Measurements from ENCODE around the gene XRN1.
"Not testable (repeated sequence)": the region's sequence is repeated elsewhere in the genome, so short reads cannot be mapped to it uniquely, and the experiment has no call there.

XRN1 gene

DNA sequence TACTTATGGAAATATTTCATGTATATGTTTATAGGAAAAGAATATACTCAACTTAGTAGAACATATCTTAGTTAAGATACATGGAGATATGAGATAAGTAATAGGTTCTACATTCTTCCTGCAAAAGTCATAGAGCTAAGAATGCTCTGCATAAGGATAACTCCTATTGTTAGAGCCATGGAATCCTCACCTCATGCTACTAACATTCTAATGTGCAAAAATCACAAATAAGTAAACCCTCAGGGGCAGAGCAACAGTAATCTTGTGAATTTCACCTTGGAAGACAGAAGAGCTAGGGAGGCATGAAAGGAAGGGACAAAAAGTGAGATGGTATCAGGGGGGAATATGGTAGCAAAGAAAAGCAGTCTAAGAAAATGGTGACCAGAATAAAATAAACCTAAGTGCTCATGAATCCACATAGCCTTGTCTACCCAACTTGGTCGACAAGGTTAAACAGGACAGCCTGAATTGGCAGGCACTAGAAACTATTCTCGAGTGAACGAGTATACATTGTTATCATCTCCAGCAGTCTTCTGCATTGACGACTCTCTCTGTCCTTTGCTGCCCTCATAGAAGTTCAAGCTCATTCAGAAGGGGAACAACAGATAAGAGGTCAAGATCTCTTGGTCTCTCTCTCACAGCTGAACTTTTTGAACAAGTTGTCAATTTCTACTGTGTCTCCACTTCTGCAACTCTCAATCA lies 52.8 kb downstream of the XRN1 start:
- no peak overlapping the region for H3K4me3 ChIP-seq (ENCODE audit: low read length)
- no peak for TF ChIP-seq ZNF274 (IDR thresholded peaks at IDR 0.05; ENCODE audit: low read depth, low read length)

DNA sequence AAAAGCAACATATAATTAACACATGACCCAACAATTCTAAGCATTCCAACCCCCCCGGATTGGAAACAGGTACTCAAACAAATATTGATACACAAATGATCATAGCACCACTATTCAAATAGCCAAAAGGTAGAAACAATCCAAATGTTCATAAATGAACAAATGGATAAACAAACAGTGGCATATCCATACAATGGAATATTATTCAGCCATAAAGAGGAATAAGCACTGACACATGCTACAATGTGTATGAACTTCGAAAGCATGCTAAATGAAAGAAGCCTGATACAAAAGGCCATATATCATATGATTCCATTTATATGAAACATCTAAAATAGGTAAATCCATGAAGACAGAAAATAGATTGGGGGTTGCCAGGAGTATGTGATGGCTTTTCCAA lies 62.8 kb downstream of the XRN1 start:
- no peak for TF ChIP-seq ZNF274 (IDR thresholded peaks at IDR 0.05; ENCODE audit: low read depth, low read length)
- no peak overlapping the region for H3K4me3 ChIP-seq (ENCODE audit: low read length)

DNA sequence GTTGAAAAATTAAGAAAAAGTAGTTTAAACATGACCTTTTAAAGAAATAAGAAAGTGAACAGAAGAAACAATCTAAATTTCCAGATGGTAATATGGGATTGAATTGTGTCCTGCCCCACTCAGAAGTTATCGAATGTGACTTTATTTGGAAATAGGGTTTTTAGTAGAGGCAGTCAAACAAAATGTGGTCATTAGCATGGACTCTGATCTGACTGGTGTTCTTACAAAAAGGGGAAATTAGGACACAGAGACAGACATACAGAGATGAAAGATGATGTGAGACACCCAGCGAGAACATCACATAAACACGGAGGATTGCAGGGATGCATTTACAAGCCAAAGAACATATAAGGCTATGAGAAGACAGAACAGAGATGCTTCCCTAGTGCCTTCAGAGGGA lies 73.2 kb downstream of the XRN1 start:
- no peak for TF ChIP-seq ZNF274 (IDR thresholded peaks at IDR 0.05; ENCODE audit: low read depth, low read length)
- no peak overlapping the region for H3K4me3 ChIP-seq (ENCODE audit: low read length)

- H3K4me3 ChIP-seq (ENCODE audit: low read length), result not testable (repeated sequence)
Observed at GRCh38 chr3:142369576-142369975, 78.3 kb downstream of the XRN1 start.

DNA sequence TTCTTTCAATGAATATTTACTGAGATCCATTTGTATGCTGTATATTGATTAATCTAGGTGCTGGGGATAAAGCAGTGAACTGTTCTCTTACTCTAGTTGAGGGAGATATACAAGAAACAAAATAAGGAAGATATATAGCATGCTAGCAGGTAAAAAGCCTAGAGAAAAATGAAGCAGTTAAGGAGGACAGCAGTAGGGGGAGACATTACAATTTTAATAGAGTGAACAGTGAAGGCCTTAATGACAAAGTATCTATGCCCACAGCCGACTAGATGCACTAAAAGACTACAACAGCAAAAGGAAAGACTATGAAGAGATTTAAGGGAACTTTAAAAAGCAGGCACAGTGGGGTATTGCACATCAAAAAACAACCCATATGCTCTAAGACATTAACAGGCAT lies 81.4 kb downstream of the XRN1 start:
- no peak for TF ChIP-seq ZNF274 (IDR thresholded peaks at IDR 0.05; ENCODE audit: low read depth, low read length)
- no peak overlapping the region for H3K4me3 ChIP-seq (ENCODE audit: low read length)

GRCh38 chr3:142363936-142364467 lies 83.8 kb downstream of the XRN1 start:
- no peak overlapping the region for H3K4me3 ChIP-seq (ENCODE audit: low read length)
- no peak for TF ChIP-seq ZNF274 (IDR thresholded peaks at IDR 0.05; ENCODE audit: low read depth, low read length)

DNA sequence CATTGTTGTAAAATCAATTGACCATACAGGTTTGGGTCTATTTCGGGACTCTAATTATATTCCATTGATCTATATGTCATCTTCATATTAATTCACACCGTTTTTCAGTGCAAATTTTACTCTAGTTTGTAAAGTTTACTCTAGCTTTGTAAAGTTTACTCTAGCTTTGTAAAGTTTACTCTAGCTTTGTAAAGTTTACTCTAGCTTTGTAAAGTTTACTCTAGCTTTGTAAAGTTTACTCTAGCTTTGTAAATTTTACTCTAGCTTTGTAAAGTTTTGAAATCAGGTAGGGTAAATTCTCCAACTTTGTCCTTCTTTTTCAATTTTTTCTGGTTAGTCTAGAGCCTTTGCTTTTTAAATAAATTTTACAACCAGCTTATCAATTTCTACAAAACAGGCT lies 84.4 kb downstream of the XRN1 start:
- H3K4me3 ChIP-seq (ENCODE audit: low read length), result not testable (repeated sequence)

GRCh38 chr3:142359367-142359766 lies 88.5 kb downstream of the XRN1 start:
- TF ChIP-seq ZNF274 (IDR thresholded peaks at IDR 0.05; ENCODE audit: low read depth, low read length), result no peak
- no peak overlapping the region for H3K4me3 ChIP-seq (ENCODE audit: low read length)

GRCh38 chr3:142356818-142357217 lies 91.0 kb downstream of the XRN1 start:
- TF ChIP-seq ZNF274 (IDR thresholded peaks at IDR 0.05; ENCODE audit: low read depth, low read length), result no peak
- no peak overlapping the region for H3K4me3 ChIP-seq (ENCODE audit: low read length)

- H3K4me3 ChIP-seq (ENCODE audit: low read length), result no peak overlapping the region
- TF ChIP-seq ZNF274 (IDR thresholded peaks at IDR 0.05; ENCODE audit: low read depth, low read length), result no peak
Observed at GRCh38 chr3:142355692-142356091, 92.1 kb downstream of the XRN1 start.

GRCh38 chr3:142354076-142354475 lies 93.8 kb downstream of the XRN1 start:
- TF ChIP-seq ZNF274 (IDR thresholded peaks at IDR 0.05; ENCODE audit: low read depth, low read length), result no peak
- H3K4me3 ChIP-seq (ENCODE audit: low read length), result no peak overlapping the region

DNA sequence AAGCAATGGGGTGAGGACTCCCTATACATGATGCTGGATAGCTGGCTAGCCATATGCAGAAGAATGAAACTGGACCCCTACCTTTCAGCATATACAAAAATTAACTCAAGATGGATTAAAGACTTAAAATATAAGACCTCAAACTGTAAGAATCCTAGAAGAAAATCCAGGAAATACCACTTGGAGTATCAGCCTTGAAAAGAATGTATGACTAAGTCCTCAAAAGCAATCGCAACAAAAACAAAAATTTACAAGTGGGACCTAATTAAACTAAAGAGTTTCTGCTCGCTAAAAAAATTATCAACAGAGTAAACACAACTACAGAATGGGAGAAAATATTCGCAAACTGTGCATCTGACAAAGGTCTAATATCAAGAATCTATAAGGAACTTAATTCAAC lies 94.3 kb downstream of the XRN1 start:
- no peak for TF ChIP-seq ZNF274 (IDR thresholded peaks at IDR 0.05; ENCODE audit: low read depth, low read length)
- no peak overlapping the region for H3K4me3 ChIP-seq (ENCODE audit: low read length)

DNA sequence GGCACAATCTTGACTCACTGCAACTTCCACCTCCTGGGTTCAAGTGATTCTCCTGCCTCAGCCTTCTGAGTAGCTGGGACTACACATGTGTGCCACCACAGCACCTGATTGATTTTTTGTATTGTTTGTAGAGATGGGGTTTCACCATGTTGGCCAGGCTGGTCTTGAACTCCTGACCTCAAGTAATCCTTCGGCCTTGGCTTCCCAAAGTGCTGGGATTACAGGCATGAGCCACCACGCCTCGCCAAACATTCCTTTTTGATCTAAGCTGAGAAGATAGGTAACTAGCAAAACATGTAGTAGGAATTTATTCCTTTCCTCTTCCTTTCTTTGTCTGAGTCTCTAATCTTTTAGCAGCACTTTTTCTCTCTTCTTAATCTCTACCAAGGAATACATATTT lies 95.1 kb downstream of the XRN1 start:
- H3K4me3 ChIP-seq (ENCODE audit: low read length), result not testable (repeated sequence)

GRCh38 chr3:142348460-142348859 lies 99.4 kb downstream of the XRN1 start:
- TF ChIP-seq ZNF274 (IDR thresholded peaks at IDR 0.05; ENCODE audit: low read depth, low read length), result no peak
- no peak overlapping the region for H3K4me3 ChIP-seq (ENCODE audit: low read length)

GRCh38 chr3:142337994-142338393 lies 109.8 kb downstream of the XRN1 start:
- H3K4me3 ChIP-seq (ENCODE audit: low read length), result no peak overlapping the region
- no peak for TF ChIP-seq ZNF274 (IDR thresholded peaks at IDR 0.05; ENCODE audit: low read depth, low read length)

GRCh38 chr3:142332390-142332789 lies 115.4 kb downstream of the XRN1 start:
- no peak for TF ChIP-seq ZNF274 (IDR thresholded peaks at IDR 0.05; ENCODE audit: low read depth, low read length)

GRCh38 chr3:142324275-142324953 lies 123.4 kb downstream of the XRN1 start:
- H3K4me3 ChIP-seq (ENCODE audit: low read length), result not testable (repeated sequence)

More at GRCh38 chr3:142332390-142332789, 115.4 kb downstream of the XRN1 start:
- H3K4me3 ChIP-seq (ENCODE audit: low read length), result no peak overlapping the region
